ENCODE measurements around the gene CWH43.
"Not testable (repeated sequence)": the region's sequence is repeated elsewhere in the genome, so short reads cannot be mapped to it uniquely, and the experiment has no call there.

Gene CWH43

DNA sequence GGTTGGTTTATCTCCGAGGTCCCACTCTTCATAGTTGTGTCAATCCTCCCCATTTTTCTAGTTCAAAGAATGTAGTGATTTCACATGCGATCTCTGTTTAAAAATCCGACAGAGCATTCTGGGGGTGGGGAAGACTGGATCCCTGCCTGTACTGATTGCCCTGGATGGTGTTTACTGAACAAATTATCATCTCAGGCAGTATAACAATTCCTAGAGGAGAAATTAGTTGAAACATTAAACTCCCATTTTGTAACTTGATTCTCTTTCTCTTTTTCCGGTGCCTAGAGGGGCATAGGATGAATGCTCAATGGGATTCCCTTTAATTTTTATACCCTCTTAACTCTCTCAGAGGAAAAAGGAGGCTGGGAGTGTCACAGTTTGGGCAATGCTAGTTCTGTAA is 10.0 kb upstream of the CWH43 start:
- DNase-seq (ENCODE audit: low spot score): no peak

DNA sequence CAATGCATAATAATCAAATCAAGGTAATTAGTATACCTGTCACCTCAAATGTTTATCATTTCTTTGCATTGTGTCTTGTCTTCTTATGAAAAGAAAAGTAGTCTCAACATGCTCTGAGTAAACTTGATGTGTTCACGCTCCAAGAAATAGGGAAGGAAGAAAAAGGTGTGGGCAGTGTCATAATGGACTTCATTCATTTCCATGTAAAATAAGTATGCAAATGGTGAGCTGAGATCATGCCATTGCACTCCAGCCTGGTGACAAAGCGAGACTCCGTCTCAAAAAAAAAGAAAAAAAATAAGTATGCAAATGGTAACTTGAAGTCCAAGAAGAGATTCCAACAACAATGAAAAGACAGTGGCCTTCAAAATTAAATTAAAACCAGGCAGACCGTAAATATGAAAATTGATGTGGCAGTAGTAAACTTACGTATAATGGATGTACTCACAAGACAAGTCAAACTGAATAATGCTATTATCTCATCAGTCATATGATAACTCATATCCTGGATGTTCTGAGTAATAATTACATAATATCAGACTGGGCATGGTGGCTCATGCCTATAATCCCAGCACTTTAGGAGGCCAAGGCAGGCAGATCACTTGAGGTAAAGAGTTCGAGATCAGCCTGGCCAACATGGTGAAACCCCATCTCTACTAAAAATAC is 6.0 kb upstream of the CWH43 start:
- DNase-seq (ENCODE audit: low spot score): peak; percentile 18

DNA sequence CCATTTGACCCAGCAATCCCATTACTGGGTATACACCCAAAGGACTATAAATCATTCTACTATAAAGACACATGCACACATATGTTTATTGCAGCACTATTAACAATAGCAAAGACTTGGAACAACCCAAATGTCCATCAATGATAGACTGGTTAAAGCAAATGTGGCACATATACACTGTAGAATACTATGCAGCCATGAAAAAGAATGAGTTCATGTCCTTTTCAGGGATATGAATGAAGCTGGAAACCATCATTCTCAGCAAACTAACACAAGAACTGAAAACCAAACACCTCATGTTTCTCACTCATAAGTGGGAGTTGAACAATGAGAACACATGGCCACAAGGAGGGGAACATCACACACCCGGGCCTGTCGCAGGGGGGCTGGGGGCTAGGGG is 2.1 kb upstream of the CWH43 start:
- not testable (repeated sequence) for DNase-seq (ENCODE audit: low spot score)

- DNase-seq (ENCODE audit: low spot score): no peak
These were observed 486 bp upstream of the CWH43 start for GRCh38 chr4:48985602-48985975.

DNA sequence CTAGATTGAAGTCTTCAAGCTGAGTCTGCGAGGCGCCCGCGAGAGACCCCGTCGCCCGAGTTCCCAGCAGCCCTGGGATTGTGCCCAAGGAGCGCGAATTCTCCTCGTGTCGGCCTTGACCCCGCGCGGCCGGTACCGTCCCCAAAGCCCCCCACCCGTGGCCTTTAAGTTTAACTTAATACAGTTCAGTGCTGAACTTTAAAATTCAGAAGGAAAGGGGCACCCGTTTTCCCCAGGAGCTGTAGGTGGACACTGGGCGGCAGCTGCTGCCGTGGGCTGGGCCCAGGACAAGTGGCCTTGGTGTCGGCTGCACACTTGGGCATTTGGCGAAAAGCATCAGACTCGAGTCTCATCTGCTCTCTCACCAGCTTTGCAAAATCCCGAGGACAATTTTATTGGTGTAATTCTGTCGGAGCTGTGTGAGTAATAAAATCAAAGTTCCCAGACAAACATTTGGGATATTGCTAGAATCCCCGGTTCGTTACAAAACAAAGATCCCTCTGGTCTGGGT is 634 bp downstream of the CWH43 start:
- DNase-seq (ENCODE audit: low spot score): no peak

GRCh38 chr4:48989461-48990203 is 3.6 kb downstream of the CWH43 start:
- DNase-seq (ENCODE audit: low spot score): no peak

- no peak for DNase-seq (ENCODE audit: low spot score)
These were observed 5.3 kb downstream of the CWH43 start for GRCh38 chr4:48991357-48991756.

- DNase-seq (ENCODE audit: low spot score): no peak
These were observed 11.9 kb downstream of the CWH43 start for GRCh38 chr4:48997962-48998361.

DNA sequence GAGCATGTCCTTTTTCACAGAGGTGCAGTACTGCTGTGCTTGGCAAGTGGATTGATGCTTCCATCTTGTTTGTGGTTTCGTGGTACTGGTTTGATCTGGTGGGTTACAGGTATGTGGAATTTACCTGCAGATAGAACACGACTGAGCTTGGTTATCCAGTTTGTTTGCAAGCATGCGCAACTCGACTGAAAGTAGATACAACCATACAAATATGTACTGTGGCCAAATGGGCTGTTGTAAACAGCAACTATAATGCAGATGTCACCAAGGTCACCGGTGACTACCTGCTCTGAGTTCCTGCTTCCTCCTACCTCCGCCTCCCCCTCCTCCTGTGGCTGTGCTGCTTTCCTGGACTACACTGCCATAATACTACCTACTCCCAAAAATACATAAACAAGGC is 12.4 kb downstream of the CWH43 start:
- DNase-seq (ENCODE audit: low spot score): no peak

- DNase-seq (ENCODE audit: low spot score): no peak
These were observed 14.7 kb downstream of the CWH43 start for GRCh38 chr4:49000806-49001205.

DNA sequence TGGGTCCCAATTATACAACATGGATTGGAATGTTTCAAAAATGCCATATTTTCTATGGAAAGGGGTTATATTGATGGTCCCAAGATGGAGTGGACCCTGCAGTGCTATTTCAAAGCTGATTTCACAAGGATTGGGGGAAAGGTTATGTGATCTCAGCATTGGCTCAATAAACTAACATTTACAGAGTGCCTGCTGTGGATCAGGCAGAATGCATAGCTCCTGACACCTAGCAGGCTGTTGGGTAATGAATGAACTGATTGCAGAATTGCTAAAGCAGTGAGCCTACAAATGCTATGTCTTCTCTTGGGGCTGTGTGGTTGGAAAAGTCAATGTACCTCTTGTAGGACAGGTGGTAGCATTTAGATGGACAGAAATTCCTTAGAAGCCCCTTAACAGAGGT is 16.9 kb downstream of the CWH43 start:
- no peak for DNase-seq (ENCODE audit: low spot score)

DNA sequence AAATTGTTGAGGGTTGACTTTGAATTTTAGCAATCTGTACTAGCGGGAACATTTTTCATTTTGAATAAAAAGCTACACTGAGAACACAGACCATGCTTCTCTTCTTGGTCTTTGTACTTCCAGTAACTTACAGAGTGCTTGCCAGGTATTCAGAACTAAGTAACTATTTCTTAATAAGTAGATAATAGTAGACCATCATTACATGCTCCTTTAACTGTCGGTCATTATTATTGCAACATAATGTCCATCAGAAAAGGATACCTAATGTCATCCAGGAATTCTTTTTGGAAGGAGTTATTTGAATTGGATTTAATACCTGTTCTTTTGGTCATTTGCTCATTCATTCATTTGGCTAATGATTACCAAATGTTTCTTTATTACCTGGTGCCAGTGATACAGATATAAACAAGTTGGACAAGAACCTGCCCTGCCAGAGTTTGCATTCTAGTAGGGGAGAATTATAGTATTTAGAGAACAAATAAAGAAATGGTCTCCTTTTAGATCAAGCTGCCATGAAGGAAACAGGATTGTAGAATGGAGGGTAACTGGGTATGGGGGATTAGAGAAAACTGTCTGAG is 32.7 kb downstream of the CWH43 start:
- no peak for DNase-seq (ENCODE audit: low spot score)

- DNase-seq (ENCODE audit: low spot score): peak; percentile 20
These were observed 46.5 kb downstream of the CWH43 start for GRCh38 chr4:49032440-49033161.

DNA sequence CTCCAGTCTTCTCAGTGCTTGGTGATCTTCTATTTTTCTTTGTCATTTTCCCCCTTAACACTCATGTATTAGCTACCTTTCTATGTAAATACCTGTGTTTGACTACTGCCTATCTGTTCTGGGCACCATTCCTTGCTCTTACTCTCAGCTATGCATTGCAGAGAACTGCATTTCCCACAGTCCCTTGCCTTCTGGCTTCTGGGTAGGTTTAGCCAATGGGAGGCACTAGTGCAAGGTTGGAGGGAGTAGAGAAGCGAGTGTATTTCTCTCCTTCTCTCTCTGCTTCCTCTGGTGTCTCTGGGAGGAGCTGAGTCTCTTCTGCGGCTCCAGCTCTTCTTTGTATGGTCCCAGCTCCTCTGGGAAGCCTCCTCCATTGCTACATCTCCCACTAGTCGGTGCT is 50.5 kb downstream of the CWH43 start:
- DNase-seq (ENCODE audit: low spot score): no peak

GRCh38 chr4:49044270-49044669 is 58.2 kb downstream of the CWH43 start:
- DNase-seq (ENCODE audit: low spot score): no peak

DNA sequence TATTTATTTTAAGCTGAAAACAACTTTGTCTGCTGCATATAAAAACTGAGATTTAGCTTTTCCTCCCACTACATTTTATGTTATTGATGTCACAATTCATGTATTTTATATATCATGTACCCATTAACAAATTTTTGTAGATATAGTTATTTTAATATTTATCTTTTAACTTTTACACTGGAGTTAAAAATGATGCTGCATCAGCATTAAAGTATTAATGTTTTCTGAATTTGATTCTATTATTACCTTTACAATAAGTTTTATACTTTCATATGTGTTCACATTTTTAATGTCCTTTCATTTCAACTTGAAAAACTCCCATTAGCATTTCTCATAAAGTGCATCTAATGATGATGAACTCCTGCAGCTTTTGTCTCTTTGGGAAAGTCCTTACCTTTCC is 72.2 kb downstream of the CWH43 start:
- no peak for DNase-seq (ENCODE audit: low spot score)

GRCh38 chr4:49063670-49064069 is 77.6 kb downstream of the CWH43 start:
- DNase-seq (ENCODE audit: low spot score): no peak

GRCh38 chr4:49072196-49072595 is 86.1 kb downstream of the CWH43 start:
- DNase-seq (ENCODE audit: low spot score): not testable (repeated sequence)

- not testable (repeated sequence) for DNase-seq (ENCODE audit: low spot score)
These were observed 105.8 kb downstream of the CWH43 start for GRCh38 chr4:49091883-49092282.

- not testable (repeated sequence) for DNase-seq (ENCODE audit: low spot score)
These were observed 106.6 kb downstream of the CWH43 start for GRCh38 chr4:49092608-49093135.

DNA sequence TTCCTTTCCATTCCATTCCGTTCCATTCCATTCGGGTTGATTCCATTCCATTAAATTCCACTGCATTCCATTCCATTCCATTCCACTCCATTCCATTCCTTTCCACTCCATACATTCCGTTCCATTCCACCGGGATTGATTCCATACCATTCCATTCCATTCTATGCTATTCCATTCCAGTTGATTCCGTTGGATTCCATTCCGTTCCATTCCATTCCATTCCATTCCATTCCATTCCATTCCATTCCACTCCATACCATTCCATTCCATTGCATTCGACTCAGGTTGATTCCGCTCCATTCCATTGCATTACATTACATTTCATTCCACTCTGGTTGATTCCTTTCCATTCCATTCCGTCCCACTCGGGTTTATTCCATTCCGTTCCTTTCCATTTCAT is 110.1 kb downstream of the CWH43 start:
- DNase-seq (ENCODE audit: low spot score): not testable (repeated sequence)

DNA sequence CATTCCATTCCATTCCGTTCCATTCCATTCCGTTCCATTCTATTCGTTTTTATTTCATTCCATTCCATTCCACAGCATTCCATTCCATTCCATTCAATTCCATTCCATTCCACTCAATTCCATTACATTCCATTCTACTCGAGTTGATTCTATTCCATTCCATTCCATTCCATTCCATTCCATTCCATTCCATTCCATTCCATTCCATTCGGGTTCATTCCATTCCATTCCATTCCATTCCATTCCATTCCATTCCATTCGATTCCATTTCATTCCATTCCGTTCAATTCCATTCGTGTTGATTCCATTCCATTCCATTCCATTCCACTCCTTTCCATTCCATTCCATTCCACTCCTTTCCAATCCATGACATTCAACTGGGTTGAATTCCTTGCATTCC is 110.6 kb downstream of the CWH43 start:
- not testable (repeated sequence) for DNase-seq (ENCODE audit: low spot score)

Measured in COLO829 (cell line).